Heart right ventricle (tissue), 16 donors: ENCODE results near the gene OTUD5. TPM values are rescaled to one million over a fixed set of nuclear protein-coding genes. Genes with fewer than 3 reads are reported as not detected.
A peak's percentile ranks its signal among the peaks of the same experiment; 100 is the strongest.

Source experiments
- ATAC-seq, 8 donors: fragments of 200-7000 bp; cut with Tn5 transposase; one replicate each; pipeline ENCODE4 v1.9.1; 2020; ENCODE audit warnings: mild to moderate bottlenecking in 8 of 8, moderate library complexity in 8 of 8, moderate number of reproducible peaks in 1 of 8
- DNase-seq, 2 donors: peaks; one replicate each; pipeline ENCODE4 v3.0.0-alpha.2; 2020
- H3K27ac ChIP-seq, 10 donors: fragments of 200-600 bp; sonication (generic) in 2 of 10; one replicate each; pipeline versions ENCODE4 v1.5.0 to v1.8.0; 2020 to 2022; ENCODE audit warnings: mild to moderate bottlenecking in 3 of 10
- H3K27me3 ChIP-seq, 7 donors: fragments of 200-600 bp; one replicate each; pipeline ENCODE4 v1.8.0; 2021 to 2022; ENCODE audit warnings: mild to moderate bottlenecking in 2 of 7
- H3K36me3 ChIP-seq, 9 donors: fragments of 200-600 bp; sonication (generic) in 1 of 9; one replicate each; pipeline versions ENCODE4 v1.5.0 to v1.8.0; 2020 to 2022; ENCODE audit warnings: mild to moderate bottlenecking in 2 of 9
- H3K4me1 ChIP-seq, 9 donors: fragments of 200-600 bp; sonication (generic) in 1 of 9; one replicate each; pipeline versions ENCODE4 v1.5.0 to v1.8.0; 2020 to 2022; ENCODE audit warnings: mild to moderate bottlenecking in 4 of 9
- H3K4me3 ChIP-seq, 10 donors: fragments of 200-600 bp; sonication (generic) in 2 of 10; one replicate each; pipeline versions ENCODE4 v1.5.0 to v1.8.0; 2020 to 2022; ENCODE audit warnings: mild to moderate bottlenecking in 7 of 10, moderate library complexity in 2 of 10
- H3K9me3 ChIP-seq, 11 donors: fragments of 200-600 bp in 10 of 11; sonication (generic) in 2 of 11; one replicate each; pipeline versions ENCODE4 v1.5.0 to v1.8.0; 2013 to 2022; ENCODE audit warnings: mild to moderate bottlenecking in 2 of 11, control low read depth in 1 of 11, moderate library complexity in 1 of 11
- WGBS, 2 donors: extraction: QIAGEN DNeasy Blood & Tissue Kit; methylation state at CpG; one replicate each; pipeline ENCODE4 v1.1.7; 2013; ENCODE audit warnings: inconsistent platforms in 1 of 2; 5-methylcytosine and 5-hydroxymethylcytosine counted together
- intact Hi-C, 10 donors: fragments of 100-400 bp; cut with DNase I; formaldehyde crosslinking; loops; one replicate each; pipeline versions ENCODE4 v1.11.1 to v1.14.2; 2022
- long read RNA-seq, 3 donors: library from polyadenylated mRNA; unstranded; transcript quantifications; one replicate each; pipeline ENCODE4 v2.0.0, GENCODE V29; 2020 to 2021
- polyA plus RNA-seq, 2 donors: library from polyadenylated mRNA; stranded (reverse); fragments of 200-250 nt; gene quantifications; one replicate each; pipeline ENCODE4 v1.2.3, GENCODE V29; 2013
- total RNA-seq, 10 donors: library from RNA; stranded (reverse); fragmentation: NEBNext Ultra II Directional in 3 of 10; extraction: Animal tissue kit (Norgen Biotek cat#: 25700) in 3 of 10; gene quantifications; one replicate each; pipeline versions ENCODE4 v1.2.1 to v1.2.4, GENCODE V29; 2021 to 2023
- TF ChIP-seq, protein P1 (sequence below), 9 donors: fragments of 200-600 bp; sonication (generic) in 2 of 9; IDR thresholded peaks; one replicate each; pipeline versions ENCODE4 v1.5.0 to v1.8.0; 2021 to 2022; ENCODE audit warnings: antibody characterized with exemption in 9 of 9, mild to moderate bottlenecking in 5 of 9, moderate library complexity in 1 of 9
- donor health status: Arrhythmogenic right ventricular cardiomyopathy.
- donor health status: ischemic (EF 13 %, LVEDD 7.1; RV severe dilation, severe dysfunction).
- donor health status: healthy with polysubstance abuse.
- donor health status: DM: no; HTN: yes; CAD: no.
- donor health status: DM: no; HTN: no; CAD: no.
- donor health status: ischemic (EF 25% LVEDD 6.9; RV normal size, moderate dysfunction).
- donor health status: ischemic (EF 25% LVEDD 5.7; RV mildly dilated, moderate dysfunction).
- donor health status: healthy.
- donor health status: DM: yes; HTN: yes; CAD: no.
- donor health status: Ischemic cardiomyopathy.
- donor health status: ischemic (EF 35%, LVEDD 5.7; RV mildly dilated, moderate dysfunction).
- donor health status: nonischemic (EF 11% LVEDD 7.7; RV severe dilation, severe dysfunction).
- donor health status: DM: yes; HTN: yes; CAD: no.
- donor health status: PGD.
- donor health status: ischemic (EF 29% LVEDD 5.4; RV normal size, mild dysfunction).
- donor health status: nonischemic (EF 23%, LVEDD 6.1; RV moderate dilation, normal function).

The OTUD5 gene, protein sequence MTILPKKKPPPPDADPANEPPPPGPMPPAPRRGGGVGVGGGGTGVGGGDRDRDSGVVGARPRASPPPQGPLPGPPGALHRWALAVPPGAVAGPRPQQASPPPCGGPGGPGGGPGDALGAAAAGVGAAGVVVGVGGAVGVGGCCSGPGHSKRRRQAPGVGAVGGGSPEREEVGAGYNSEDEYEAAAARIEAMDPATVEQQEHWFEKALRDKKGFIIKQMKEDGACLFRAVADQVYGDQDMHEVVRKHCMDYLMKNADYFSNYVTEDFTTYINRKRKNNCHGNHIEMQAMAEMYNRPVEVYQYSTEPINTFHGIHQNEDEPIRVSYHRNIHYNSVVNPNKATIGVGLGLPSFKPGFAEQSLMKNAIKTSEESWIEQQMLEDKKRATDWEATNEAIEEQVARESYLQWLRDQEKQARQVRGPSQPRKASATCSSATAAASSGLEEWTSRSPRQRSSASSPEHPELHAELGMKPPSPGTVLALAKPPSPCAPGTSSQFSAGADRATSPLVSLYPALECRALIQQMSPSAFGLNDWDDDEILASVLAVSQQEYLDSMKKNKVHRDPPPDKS
- total RNA-seq (10 to 100 TPM; 17.9 to 27.3 (median 24.7) TPM), polyA plus RNA-seq (10 to 100 TPM; 25.4 to 26.6 TPM)
- long read RNA-seq, donor 1, transcript OTUD5-202 (9 exons, 2,692 nt): major isoform, 9 of 40 reads
- long read RNA-seq, donor 1, partial matches to known transcripts: 9 of 40 reads
- long read RNA-seq, donor 1, other reads (novel, unspliced or antisense): 20 of 40 reads
- long read RNA-seq, donor 2, transcript OTUD5-203 (10 exons, 2,682 nt): minor isoform, 6 of 28 reads
- long read RNA-seq, donor 2, transcript OTUD5-202 (9 exons, 2,692 nt): major isoform, 7 of 28 reads
- long read RNA-seq, donor 2, partial matches to known transcripts: 3 of 28 reads
- long read RNA-seq, donor 2, other reads (novel, unspliced or antisense): 12 of 28 reads
- long read RNA-seq, donor 3, partial matches to known transcripts: 3 of 7 reads
- long read RNA-seq, donor 3, other reads (novel, unspliced or antisense): 2 of 7 reads

- Histone ChIP-seq H3K27me3 (no peaks in the 10 kb centered on the region), H3K9me3 (peaks cover 0 to 11% (median 0%) of the 10 kb centered on the region in 11 donors), H3K4me1 (peaks cover 0 to 57% (median 31%) of the 10 kb centered on the region in 9 donors), H3K36me3 (peaks cover 0 to 23% (median 0%) of the 10 kb centered on the region in 9 donors), H3K27ac (peak within 1 kb of the TSS; percentile 75 to 99 (median 95)), H3K4me3 (peak within 1 kb of the TSS; percentile 32 to 72 (median 64))
- DNase-seq: peak; percentile 54 to 61
- 0% methylated on average over 5 to 49 of the region's 53 CpGs for WGBS, 2 donors
- TF ChIP-seq, protein P1, sequence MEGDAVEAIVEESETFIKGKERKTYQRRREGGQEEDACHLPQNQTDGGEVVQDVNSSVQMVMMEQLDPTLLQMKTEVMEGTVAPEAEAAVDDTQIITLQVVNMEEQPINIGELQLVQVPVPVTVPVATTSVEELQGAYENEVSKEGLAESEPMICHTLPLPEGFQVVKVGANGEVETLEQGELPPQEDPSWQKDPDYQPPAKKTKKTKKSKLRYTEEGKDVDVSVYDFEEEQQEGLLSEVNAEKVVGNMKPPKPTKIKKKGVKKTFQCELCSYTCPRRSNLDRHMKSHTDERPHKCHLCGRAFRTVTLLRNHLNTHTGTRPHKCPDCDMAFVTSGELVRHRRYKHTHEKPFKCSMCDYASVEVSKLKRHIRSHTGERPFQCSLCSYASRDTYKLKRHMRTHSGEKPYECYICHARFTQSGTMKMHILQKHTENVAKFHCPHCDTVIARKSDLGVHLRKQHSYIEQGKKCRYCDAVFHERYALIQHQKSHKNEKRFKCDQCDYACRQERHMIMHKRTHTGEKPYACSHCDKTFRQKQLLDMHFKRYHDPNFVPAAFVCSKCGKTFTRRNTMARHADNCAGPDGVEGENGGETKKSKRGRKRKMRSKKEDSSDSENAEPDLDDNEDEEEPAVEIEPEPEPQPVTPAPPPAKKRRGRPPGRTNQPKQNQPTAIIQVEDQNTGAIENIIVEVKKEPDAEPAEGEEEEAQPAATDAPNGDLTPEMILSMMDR (IDR thresholded peaks at IDR 0.05): no peak
- intact Hi-C loops: loop anchor here in 1 of 10 donors (10.0 kb wide), 1 partner anchor 87 kb away; the partner anchor contains the start of gene TFE3
- peak in 4 of 8 donors; percentile 16 to 51 (median 30) for ATAC-seq
Measured at GRCh38 chrX:48957477-48957826, at the start of gene OTUD5. TSS of gene OTUD5 (minus strand) at chrX:48957607. CDS start at chrX:48957570, 37 bp downstream.

DNA sequence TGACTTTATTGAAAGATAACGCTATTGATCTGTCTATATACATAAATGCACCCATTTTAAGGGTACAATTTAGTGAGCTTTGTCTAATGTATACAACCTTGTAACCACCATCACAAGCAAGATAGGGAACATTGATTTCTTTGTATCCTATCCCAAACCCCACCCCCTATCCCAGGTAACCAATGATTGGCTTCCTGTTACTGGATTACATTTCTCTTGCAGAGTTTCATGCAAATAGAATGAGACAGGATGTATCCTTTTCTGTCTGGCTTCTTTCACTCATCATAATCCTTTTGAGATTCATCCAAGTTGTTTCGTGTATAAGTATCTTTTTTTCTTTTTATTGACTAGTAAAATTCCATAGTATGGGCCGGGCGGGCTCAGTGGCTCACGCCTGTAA, 46.3 kb upstream of the OTUD5 start:
- ATAC-seq (no peak), DNase-seq (no peak)
- Histone ChIP-seq H3K27me3 (no peaks in the 10 kb centered on the region), H3K36me3 (peaks cover 0 to 6% (median 0%) of the 10 kb centered on the region in 9 donors), H3K4me1 (peaks cover 0 to 9% (median 0%) of the 10 kb centered on the region in 9 donors), H3K4me3 (no peak overlapping the region), H3K27ac (no peak overlapping the region), H3K9me3 (no peaks in the 10 kb centered on the region)
- TF ChIP-seq, protein P1 (IDR thresholded peaks at IDR 0.05): no peak
- WGBS, 2 donors: 83 to 88% methylated on average over 5 of the region's 5 CpGs
- intact Hi-C loops: loop anchor here in 5 of 10 donors (2.0 to 5.0 kb wide), 4 partner anchors 34 to 41 kb away; partner anchors contain the start of gene TFE3 (in 3 of the 5)

- TF ChIP-seq, protein P1 (IDR thresholded peaks at IDR 0.05): no peak
- intact Hi-C loops: loop anchor here in 5 of 10 donors (1.0 to 5.0 kb wide), 5 partner anchors 35 to 41 kb away; partner anchors contain the start of gene TFE3 (in 4 of the 5)
- DNase-seq (peak; percentile 66 to 74), ATAC-seq (peak; percentile 88 to 98 (median 94))
- 1 to 2% methylated on average over 38 of the region's 38 CpGs for WGBS, 2 donors
- Histone ChIP-seq H3K4me3 (peak within 1 kb of the TSS; percentile 47 to 82 (median 75)), H3K27me3 (no peaks in the 10 kb centered on the region), H3K4me1 (peaks cover 0 to 9% (median 0%) of the 10 kb centered on the region in 9 donors), H3K9me3 (no peaks in the 10 kb centered on the region), H3K27ac (peak within 1 kb of the TSS; percentile 35 to 94 (median 84)), H3K36me3 (peaks cover 0 to 20% (median 0%) of the 10 kb centered on the region in 9 donors)
Measured at GRCh38 chrX:49002091-49002935, 44.9 kb upstream of the OTUD5 start, which contains the start of gene GRIPAP1. TSS of gene GRIPAP1 (minus strand) at chrX:49002264. CDS start at chrX:49002229, 35 bp downstream.
